AG04450 (cell line): ENCODE results near the gene HRCT1. TPM values are rescaled to one million over a fixed set of nuclear protein-coding genes. Genes with fewer than 3 reads are reported as not detected.
"Not testable (repeated sequence)": the region's sequence is repeated elsewhere in the genome, so short reads cannot be mapped to it uniquely, and the experiment has no call there.

ENCODE experiments used
- CTCF ChIA-PET: fragments of 300-600, 350-600 bp; formaldehyde crosslinking; extraction: SDS; loops from one replicate; lab custom pipeline; 2022; ENCODE audit warnings: antibody characterized with exemption, inconsistent platforms; lab: Charles Lee
- POLR2A ChIA-PET: fragments of 350-600 bp; formaldehyde crosslinking; extraction: SDS; loops from one replicate; lab custom pipeline; 2021; ENCODE audit warnings: antibody characterized with exemption, inconsistent platforms; lab: Yijun Ruan, JAX
- DNase-seq: peaks from one replicate; pipeline ENCODE4 v3.0.0-alpha.2; 2011; ENCODE audit warnings: low read depth, low spot score
- H3K27ac ChIP-seq: one replicate; pipeline ENCODE4 v1.5.1; 2012; ENCODE audit warnings: low read depth, low read length, control low read depth
- H3K27me3 ChIP-seq: one replicate; pipeline ENCODE4 v1.6.0; 2012; ENCODE audit warnings: low read length; ENCODE audit not compliant: control insufficient read depth, insufficient read depth
- H3K4me3 ChIP-seq: 2 replicates; pipeline ENCODE4 v1.5.1; 2011; ENCODE audit warnings: mild to moderate bottlenecking, low read depth, low read length, control low read depth
- H3K9me3 ChIP-seq: 2 replicates; pipeline ENCODE4 v1.5.1; 2012; ENCODE audit warnings: low read length; ENCODE audit not compliant: control insufficient read depth, insufficient read depth
- CTCF ChIP-seq: IDR thresholded peaks from 2 replicates; pipeline ENCODE4 v1.5.1; 2011; ENCODE audit warnings: low read depth, low read length, control low read depth, inconsistent platforms
- polyA plus RNA-seq: library from polyadenylated mRNA; depleted of rRNA; stranded (reverse); fragments of >200 nt; gene quantifications from 2 replicates; pipeline ENCODE4 v1.2.3, GENCODE V29; 2011

Gene HRCT1
- polyA plus RNA-seq, 1 experiment, result 2.7 TPM

- DNase-seq, result no peak
- Histone ChIP-seq H3K9me3 (no peaks in the 10 kb centered on the region), H3K4me3 (no peak overlapping the region), H3K27ac (no peak overlapping the region), H3K27me3 (no peaks in the 10 kb centered on the region)
- CTCF ChIA-PET, result interaction anchor here (0.7 to 1.8 kb wide), 2 partner anchors 17 to 64 kb away, joined by 3 to 7 read pairs; no protein-coding TSS in a partner anchor
- no peak for TF ChIP-seq CTCF
- POLR2A ChIA-PET, result no interaction called here
Measured at GRCh38 chr9:35929453-35929718, 23.4 kb downstream of the HRCT1 start.

GRCh38 chr9:35930521-35930920 lies 24.5 kb downstream of the HRCT1 start:
- Histone ChIP-seq H3K27ac (no peak overlapping the region), H3K9me3 (no peaks in the 10 kb centered on the region), H3K27me3 (no peaks in the 10 kb centered on the region), H3K4me3 (no peak overlapping the region)
- TF ChIP-seq CTCF, result no peak
- ChIA-PET POLR2A (no interaction called here), CTCF (interaction anchor here (2.6 kb wide), 1 partner anchor 15 kb away, joined by 8 read pairs; no protein-coding TSS in a partner anchor)
- no peak for DNase-seq

- Histone ChIP-seq H3K4me3 (no peak overlapping the region), H3K27me3 (no peaks in the 10 kb centered on the region), H3K9me3 (no peaks in the 10 kb centered on the region), H3K27ac (no peak overlapping the region)
- TF ChIP-seq CTCF, result no peak
- POLR2A ChIA-PET, result no interaction called here
- CTCF ChIA-PET, result interaction anchor here (1.4 to 2.6 kb wide), 2 partner anchors 12 to 15 kb away, joined by 3 to 8 read pairs; no protein-coding TSS in a partner anchor
- no peak for DNase-seq
Measured at GRCh38 chr9:35930989-35931388, 25.0 kb downstream of the HRCT1 start.

GRCh38 chr9:35932735-35933134 lies 26.7 kb downstream of the HRCT1 start:
- DNase-seq, result no peak
- POLR2A ChIA-PET, result no interaction called here
- no peak for TF ChIP-seq CTCF
- CTCF ChIA-PET, result interaction anchor here (2.6 kb wide), 1 partner anchor 13 kb away, joined by 8 read pairs; no protein-coding TSS in a partner anchor
- H3K27ac ChIP-seq, result no peak overlapping the region
- no peak overlapping the region for H3K4me3 ChIP-seq
- no peaks in the 10 kb centered on the region for H3K9me3 ChIP-seq
- H3K27me3 ChIP-seq, result no peaks in the 10 kb centered on the region

GRCh38 chr9:35933550-35934067 lies 27.6 kb downstream of the HRCT1 start:
- CTCF ChIA-PET, result interaction anchor here (1.0 to 4.8 kb wide), 2 partner anchors 12 to 75 kb away, joined by 3 to 34 read pairs; no protein-coding TSS in a partner anchor
- no peak overlapping the region for H3K4me3 ChIP-seq
- no peaks in the 10 kb centered on the region for H3K9me3 ChIP-seq
- H3K27ac ChIP-seq, result no peak overlapping the region
- TF ChIP-seq CTCF, result no peak
- H3K27me3 ChIP-seq, result no peaks in the 10 kb centered on the region
- POLR2A ChIA-PET, result no interaction called here
- no peak for DNase-seq

GRCh38 chr9:35934069-35934468 lies 28.1 kb downstream of the HRCT1 start:
- CTCF ChIA-PET, result interaction anchor here (1.0 to 4.8 kb wide), 2 partner anchors 12 to 74 kb away, joined by 3 to 34 read pairs; no protein-coding TSS in a partner anchor
- POLR2A ChIA-PET, DNase-seq, H3K27me3 ChIP-seq, H3K27ac ChIP-seq, H3K4me3 ChIP-seq, H3K9me3 ChIP-seq: not testable (repeated sequence)
